Peyer's patch (tissue), 4 donors: ENCODE data around the gene BRINP2.

Experiments
- POLR2A ChIP-seq, 2 donors: fragments of 450-650 bp; IDR thresholded peaks; one replicate each; pipeline ENCODE4 v1.5.1; 2017; ENCODE audit warnings: antibody characterized with exemption in 2 of 2, mild to moderate bottlenecking in 2 of 2, moderate library complexity in 2 of 2
- TF ChIP-seq, protein P1 (sequence below), 6 experiments: fragments of 450-650 bp in 4 of 6; fragments of 200-600 bp in 2 of 6; sonication (generic) in 1 of 6; IDR thresholded peaks; one replicate each; pipeline ENCODE4 v1.5.1; 2017 to 2019; ENCODE audit warnings: antibody characterized with exemption in 6 of 6, mild to moderate bottlenecking in 3 of 6, moderate library complexity in 1 of 6

DNA sequence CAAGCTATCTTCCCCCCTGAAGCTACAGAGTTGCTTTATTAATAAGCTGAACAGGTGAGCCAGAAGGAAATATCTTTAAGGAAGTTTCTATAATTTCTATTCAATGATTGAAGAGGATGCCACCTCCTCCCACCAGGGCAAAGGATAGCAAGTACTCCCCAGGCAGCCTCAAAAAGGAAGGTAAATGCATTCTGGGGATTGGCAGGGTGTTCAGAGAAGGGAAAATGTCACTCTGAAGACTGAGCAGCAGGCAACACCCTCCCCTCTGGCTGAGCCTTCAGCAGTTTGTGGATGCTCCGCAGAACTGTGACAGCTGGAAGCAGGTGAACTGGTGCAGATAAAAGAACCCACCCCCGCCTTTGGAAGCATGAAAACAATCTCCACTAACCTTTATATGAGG lies 140.8 kb downstream of the BRINP2 start:
- no peak for TF ChIP-seq POLR2A (IDR thresholded peaks at IDR 0.05)
- TF ChIP-seq, protein P1, sequence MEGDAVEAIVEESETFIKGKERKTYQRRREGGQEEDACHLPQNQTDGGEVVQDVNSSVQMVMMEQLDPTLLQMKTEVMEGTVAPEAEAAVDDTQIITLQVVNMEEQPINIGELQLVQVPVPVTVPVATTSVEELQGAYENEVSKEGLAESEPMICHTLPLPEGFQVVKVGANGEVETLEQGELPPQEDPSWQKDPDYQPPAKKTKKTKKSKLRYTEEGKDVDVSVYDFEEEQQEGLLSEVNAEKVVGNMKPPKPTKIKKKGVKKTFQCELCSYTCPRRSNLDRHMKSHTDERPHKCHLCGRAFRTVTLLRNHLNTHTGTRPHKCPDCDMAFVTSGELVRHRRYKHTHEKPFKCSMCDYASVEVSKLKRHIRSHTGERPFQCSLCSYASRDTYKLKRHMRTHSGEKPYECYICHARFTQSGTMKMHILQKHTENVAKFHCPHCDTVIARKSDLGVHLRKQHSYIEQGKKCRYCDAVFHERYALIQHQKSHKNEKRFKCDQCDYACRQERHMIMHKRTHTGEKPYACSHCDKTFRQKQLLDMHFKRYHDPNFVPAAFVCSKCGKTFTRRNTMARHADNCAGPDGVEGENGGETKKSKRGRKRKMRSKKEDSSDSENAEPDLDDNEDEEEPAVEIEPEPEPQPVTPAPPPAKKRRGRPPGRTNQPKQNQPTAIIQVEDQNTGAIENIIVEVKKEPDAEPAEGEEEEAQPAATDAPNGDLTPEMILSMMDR (IDR thresholded peaks at IDR 0.05) = no peak
